ENCODE measurements around the gene EMSY. TPM values are rescaled to one million over a fixed set of nuclear protein-coding genes. Genes with fewer than 3 reads are reported as not detected.

The EMSY gene
- total and polyA plus RNA-seq, 9 of the 15 experiments (the other 6 are each of a cell fraction or from before 2014, with no cell fraction given) = 12.7 to 25.4 (median 17.9) TPM

DNA sequence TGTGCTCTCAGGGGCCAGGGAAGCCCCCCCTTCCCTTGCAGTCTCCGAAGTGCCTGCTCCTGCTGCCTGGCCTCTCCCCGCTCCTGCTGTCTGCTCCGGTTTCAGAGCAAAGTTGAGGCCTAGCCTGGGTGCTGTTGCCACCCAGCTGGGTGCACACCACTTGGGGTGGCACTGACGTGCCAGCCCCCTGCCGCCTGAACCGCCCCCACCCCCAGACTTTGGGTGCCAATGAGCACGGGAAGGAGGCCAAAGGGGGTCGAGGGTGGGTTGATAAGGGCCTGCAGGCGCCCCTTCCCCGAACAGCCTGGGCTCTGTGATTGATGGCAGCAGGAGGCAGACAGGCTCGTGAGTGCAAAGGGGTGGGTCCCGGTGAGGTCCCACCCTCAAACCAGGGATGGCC lies 48.2 kb downstream of the EMSY start:
- intact Hi-C loops (cut with micrococcal nuclease) (no loop called here), in situ Hi-C loops (cut with MboI) (no loop called here)
- H3K36me3 ChIP-seq (ENCODE audit: control insufficient read depth, insufficient read depth, low read length) = peaks cover 33% of the 10 kb centered on the region
- H3K79me2 ChIP-seq (ENCODE audit: control insufficient read depth, insufficient read depth, low read length) = no peaks in the 10 kb centered on the region
- ChIA-PET POLR2A (interaction anchor here (0.6 to 1.9 kb wide), 2 partner anchors 14 to 309 kb away, joined by 3 to 7 read pairs; no protein-coding TSS in a partner anchor), CTCF (ENCODE audit: low intra/inter-chr PET ratio) (no interaction called here)
- no peaks in the 10 kb centered on the region for H3K4me1 ChIP-seq (replicated peaks in 1 of 2; ENCODE audit: control insufficient read depth in 2 of 2, insufficient read depth in 2 of 2, low read length in 2 of 2)
- no peak overlapping the region for H3K4me3 ChIP-seq
- TF ChIP-seq MEF2D (tag; conservative IDR thresholded peaks at IDR 0.05; ENCODE audit: low read depth) (no peak), SAFB (IDR thresholded peaks at IDR 0.05; ENCODE audit: borderline replicate concordance, low read depth, low read length) (no peak), HDAC6 (IDR thresholded peaks at IDR 0.05; ENCODE audit: low read depth, low read length) (no peak), ZNF121 (CRISPR knock-in tag; conservative IDR thresholded peaks at IDR 0.05) (no peak), ZNF830 (CRISPR knock-in tag; IDR thresholded peaks at IDR 0.05) (no peak), HMGN3 (IDR thresholded peaks at IDR 0.05; ENCODE audit: borderline replicate concordance, extremely low read depth, insufficient read length, low read depth, low read length) (no peak), FOS (IDR thresholded peaks at IDR 0.05; ENCODE audit: extremely low read depth, insufficient read length) (no peak), MYC (IDR thresholded peaks at IDR 0.05; ENCODE audit: low read depth, low read length) (no peak), MYC (CRISPR knock-in tag; IDR thresholded peaks at IDR 0.05; ENCODE audit: borderline replicate concordance, low read depth) (no peak), HDGF (IDR thresholded peaks at IDR 0.05) (no peak), KLF16 (IDR thresholded peaks at IDR 0.05) (no peak), HNRNPLL (IDR thresholded peaks at IDR 0.05; ENCODE audit: low read depth, low read length, poor library complexity, severe bottlenecking) (no peak), CBFA2T2 (conservative IDR thresholded peaks at IDR 0.05) (no peak), JUNB (CRISPR knock-in tag; conservative IDR thresholded peaks at IDR 0.05) (no peak)
- TF ChIP-seq, protein P1, sequence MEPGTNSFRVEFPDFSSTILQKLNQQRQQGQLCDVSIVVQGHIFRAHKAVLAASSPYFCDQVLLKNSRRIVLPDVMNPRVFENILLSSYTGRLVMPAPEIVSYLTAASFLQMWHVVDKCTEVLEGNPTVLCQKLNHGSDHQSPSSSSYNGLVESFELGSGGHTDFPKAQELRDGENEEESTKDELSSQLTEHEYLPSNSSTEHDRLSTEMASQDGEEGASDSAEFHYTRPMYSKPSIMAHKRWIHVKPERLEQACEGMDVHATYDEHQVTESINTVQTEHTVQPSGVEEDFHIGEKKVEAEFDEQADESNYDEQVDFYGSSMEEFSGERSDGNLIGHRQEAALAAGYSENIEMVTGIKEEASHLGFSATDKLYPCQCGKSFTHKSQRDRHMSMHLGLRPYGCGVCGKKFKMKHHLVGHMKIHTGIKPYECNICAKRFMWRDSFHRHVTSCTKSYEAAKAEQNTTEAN (CRISPR knock-in tag; IDR thresholded peaks at IDR 0.05) = no peak
- TF ChIP-seq, protein P2, sequence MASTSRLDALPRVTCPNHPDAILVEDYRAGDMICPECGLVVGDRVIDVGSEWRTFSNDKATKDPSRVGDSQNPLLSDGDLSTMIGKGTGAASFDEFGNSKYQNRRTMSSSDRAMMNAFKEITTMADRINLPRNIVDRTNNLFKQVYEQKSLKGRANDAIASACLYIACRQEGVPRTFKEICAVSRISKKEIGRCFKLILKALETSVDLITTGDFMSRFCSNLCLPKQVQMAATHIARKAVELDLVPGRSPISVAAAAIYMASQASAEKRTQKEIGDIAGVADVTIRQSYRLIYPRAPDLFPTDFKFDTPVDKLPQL (IDR thresholded peaks at IDR 0.05; ENCODE audit: extremely low read depth, insufficient read length) = no peak
- H4K20me1 ChIP-seq (replicated peaks; ENCODE audit: control insufficient read depth, insufficient read depth, low read length) = no peaks in the 10 kb centered on the region; the same call in 1 of the 2 replicates
- WGBS (ENCODE audit: insufficient coverage, low coverage, missing lambda C conversion rate) = 88% methylated on average over 10 of the region's 12 CpGs
- H2AFZ ChIP-seq (ENCODE audit: low read depth, low read length) = no peak overlapping the region
- DNase-seq (ENCODE audit: extremely low read depth in 1 of 4, low spot score in 3 of 4) = no peak
- BruUV-seq (replicated peaks) = no TSS peak
- no peaks in the 10 kb centered on the region for H3K27me3 ChIP-seq (ENCODE audit: control insufficient read depth in 2 of 2, insufficient read depth in 2 of 2, low read length in 2 of 2)
- no peak overlapping the region for H3K4me2 ChIP-seq (ENCODE audit: insufficient read depth, low read length)
- H3K27ac ChIP-seq (ENCODE audit: extremely low read depth, low read depth, low read length) = no peak overlapping the region
- no peak overlapping the region for H3K9ac ChIP-seq (ENCODE audit: insufficient read depth in 1 of 2, low read depth in 2 of 2, low read length in 2 of 2)
- no peaks in the 10 kb centered on the region for H3K9me3 ChIP-seq (replicated peaks; ENCODE audit: control insufficient read depth, insufficient read depth, low read depth, low read length)
- ATAC-seq = no peak
- FAIRE-seq = no peak
- no peaks in the 10 kb centered on the region for H3K9me1 ChIP-seq (ENCODE audit: control insufficient read depth, insufficient read depth, low read length)

Data from K562 (cell line).